Brain pericyte (primary cell): ENCODE results near the gene STK39.
A peak's percentile ranks its signal among the peaks of the same experiment; 100 is the strongest.
"Not testable (repeated sequence)": the region's sequence is repeated elsewhere in the genome, so short reads cannot be mapped to it uniquely, and the experiment has no call there.

Experiments
- DNase-seq: peaks from one replicate; pipeline ENCODE4 v3.0.0-alpha.2; 2012; ENCODE audit warnings: low read depth, low spot score

The STK39 gene

GRCh38 chr2:168138374-168138773, 109.0 kb downstream of the STK39 start:
- DNase-seq = peak; percentile 44

- DNase-seq = no peak
Measured at GRCh38 chr2:168137510-168138180, 109.8 kb downstream of the STK39 start.

- no peak for DNase-seq
Measured at GRCh38 chr2:168136392-168136977, 110.9 kb downstream of the STK39 start.

- DNase-seq = no peak
Measured at GRCh38 chr2:168135630-168136029, 111.8 kb downstream of the STK39 start.

DNA sequence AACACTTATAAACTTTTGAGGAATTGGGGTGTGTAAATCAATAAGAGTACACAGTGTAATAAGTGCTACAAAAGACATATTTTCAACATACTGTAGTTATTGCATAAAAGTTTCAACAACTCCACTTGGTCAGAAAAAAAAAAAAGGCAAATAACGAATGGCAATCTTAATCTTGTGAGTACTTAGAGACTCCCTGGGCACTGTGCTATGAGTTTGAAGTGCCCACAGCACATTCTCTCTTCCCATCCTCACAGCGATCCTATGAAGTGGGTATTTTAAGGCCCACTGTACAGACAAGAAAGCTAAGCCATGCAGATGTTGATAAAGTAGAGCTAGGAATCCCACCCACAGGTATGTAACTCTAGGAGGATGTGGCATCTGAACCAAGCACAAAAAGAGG, 112.3 kb downstream of the STK39 start:
- DNase-seq = no peak

GRCh38 chr2:168134485-168134884, 112.9 kb downstream of the STK39 start:
- DNase-seq = no peak

GRCh38 chr2:168132389-168132788, 115.0 kb downstream of the STK39 start:
- DNase-seq = no peak

- DNase-seq = no peak
Measured at GRCh38 chr2:168130346-168130745, 117.0 kb downstream of the STK39 start.

DNA sequence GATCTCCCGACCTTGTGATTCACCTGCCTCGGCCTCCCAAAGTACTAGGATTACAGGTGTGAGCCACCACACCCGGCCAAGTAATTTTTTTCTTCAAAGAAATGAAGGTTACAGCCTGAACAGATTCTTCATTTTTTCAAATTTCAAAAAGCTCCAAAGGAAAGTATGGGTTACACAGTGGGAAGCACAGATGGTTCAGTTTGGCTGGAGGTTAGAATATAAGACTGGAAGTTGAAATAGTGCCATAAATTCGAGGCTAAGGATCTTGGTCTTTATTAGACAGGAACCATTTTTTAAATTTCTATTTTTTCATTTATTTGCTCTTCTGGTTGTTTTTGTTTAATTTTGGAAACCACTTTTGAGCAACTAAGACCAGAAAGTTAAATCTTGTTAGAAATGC, 120.0 kb downstream of the STK39 start:
- no peak for DNase-seq

GRCh38 chr2:168122210-168122609, 125.2 kb downstream of the STK39 start:
- not testable (repeated sequence) for DNase-seq

DNA sequence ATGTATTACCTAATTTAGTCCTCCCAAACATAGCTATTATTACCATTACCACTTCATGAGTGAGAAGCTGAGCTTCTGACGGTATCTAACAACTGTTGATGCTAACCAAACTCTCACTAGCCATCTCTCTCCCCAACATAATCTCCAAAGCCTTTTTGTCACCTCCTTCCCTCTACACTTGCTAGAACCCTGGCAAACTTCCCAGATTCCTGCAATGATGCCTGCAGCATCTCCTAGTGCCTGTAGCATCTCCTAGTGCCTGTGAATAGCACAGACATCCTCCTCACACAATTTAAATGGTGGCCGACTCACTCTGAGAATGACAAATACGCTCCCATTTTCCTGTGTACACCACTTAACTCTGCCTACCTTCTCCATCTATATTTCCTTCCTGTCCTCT, 126.7 kb downstream of the STK39 start:
- DNase-seq = no peak

- DNase-seq = no peak
Measured at GRCh38 chr2:168120310-168120709, 127.1 kb downstream of the STK39 start.

DNA sequence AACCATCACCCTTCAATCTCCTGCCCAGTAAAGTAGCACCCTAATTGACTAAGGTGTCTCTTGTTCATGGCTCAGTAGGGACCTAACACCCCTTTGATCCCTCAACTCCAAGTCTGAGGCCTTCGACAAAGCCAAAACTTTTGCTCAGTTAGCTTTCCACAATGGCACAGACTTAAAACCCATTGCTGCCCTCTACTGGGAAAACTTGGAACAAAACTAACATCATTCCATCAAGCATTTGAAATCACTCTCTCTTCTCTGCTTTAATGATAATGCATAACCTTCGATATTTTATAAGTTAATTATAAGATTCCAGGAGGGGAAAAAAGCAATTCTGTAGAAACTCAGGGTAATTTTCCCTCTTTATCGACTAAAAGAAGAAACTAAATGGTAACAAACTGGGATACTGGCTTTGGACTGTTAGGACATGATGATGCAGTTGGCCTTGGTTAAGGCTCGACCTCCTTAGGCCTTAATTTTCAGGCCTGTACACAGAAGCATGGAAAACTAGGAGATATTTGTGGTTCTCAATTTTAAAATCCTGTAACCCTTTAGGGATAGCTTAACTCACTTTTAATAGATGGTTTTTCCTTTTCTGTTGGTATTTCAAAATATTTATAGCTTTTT, 127.8 kb downstream of the STK39 start:
- no peak for DNase-seq

- peak; percentile 38 for DNase-seq
Measured at GRCh38 chr2:168118733-168119514, 128.5 kb downstream of the STK39 start.

DNA sequence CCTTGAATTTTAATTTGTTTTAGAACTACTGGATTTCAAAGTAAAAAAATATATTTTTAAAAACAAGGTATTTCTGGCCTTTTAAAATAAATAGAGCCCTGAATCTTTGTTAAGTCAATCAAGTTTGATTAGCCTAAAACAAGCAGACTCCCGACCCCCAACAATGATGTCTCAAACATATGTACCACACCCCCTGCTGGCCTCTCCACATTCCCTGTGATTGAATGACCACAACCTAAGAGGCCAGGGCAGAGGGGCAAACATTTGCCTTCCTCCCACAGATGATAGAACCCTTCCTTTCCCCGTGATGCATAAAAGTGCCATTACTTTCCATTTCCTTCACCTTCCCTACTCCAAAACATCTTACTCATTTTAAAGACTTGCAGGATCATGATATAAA, 130.9 kb downstream of the STK39 start:
- DNase-seq = no peak

DNA sequence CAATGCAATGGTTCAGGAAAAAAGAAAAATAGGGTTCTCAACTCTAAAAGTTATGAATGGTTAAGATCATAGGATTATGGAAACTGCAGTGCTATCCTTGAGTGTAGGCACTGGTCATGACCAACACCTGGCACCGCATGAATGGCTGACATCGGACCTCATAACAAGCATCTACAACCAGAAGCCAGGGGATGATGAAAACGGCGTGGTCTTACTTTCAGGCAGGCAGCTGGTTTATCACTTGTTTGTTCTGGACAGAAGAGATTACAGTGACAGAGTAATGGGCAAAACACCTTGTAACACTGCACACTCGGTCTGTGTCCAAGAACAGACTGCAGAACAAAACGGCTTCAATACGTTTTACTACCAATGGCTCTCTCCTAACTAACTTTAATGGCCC, 132.8 kb downstream of the STK39 start:
- no peak for DNase-seq

GRCh38 chr2:168114040-168114439, 133.4 kb downstream of the STK39 start:
- no peak for DNase-seq

DNA sequence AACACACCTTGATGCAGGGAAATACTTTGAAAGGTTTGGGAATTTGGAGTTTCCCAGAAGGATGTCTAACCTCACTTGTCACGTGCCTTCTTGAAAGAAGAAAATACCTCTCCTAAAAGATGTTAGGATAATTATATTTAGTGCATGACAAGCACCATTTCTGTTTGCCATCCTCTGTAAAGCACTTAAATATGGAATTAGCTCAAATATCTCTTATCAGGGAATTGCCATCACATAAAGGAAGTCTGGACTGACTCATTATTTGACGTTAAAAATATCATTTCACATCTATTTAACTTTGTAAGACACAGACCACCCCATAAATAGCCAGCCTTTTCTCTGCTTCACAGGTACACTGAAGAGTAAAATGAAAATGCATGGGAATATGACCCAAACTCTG, 140.1 kb downstream of the STK39 start:
- no peak for DNase-seq

DNA sequence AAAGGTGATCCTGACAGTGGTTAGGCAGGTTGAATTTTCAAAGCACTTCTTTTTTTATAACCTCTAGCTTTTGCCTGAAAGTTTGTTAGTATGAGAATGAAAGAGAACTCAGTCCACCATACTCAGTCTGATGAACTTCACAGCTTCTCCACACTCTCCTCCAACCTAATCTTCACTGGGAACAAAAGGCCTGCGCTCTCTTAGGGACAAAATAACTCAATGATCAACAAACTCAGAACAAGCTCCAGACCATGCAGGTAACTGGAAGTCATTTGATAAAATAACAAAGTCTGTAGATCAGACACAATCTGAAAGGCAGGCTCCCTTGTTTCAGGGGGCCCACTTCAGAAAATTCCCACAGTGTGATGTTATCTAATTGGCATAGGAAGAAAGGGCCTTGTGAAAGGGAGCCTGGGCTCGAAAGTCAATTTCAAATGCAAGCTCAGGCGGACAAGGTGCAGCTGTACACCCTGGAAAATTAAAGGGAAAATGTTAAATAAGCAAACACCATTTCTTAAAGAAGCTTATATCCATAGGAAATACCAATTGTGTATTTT, 142.2 kb downstream of the STK39 start:
- DNase-seq = no peak

GRCh38 chr2:168097431-168097830, 150.0 kb downstream of the STK39 start:
- DNase-seq = no peak

GRCh38 chr2:168096158-168096557, 151.2 kb downstream of the STK39 start:
- no peak for DNase-seq

GRCh38 chr2:168091986-168092385, 155.4 kb downstream of the STK39 start:
- no peak for DNase-seq
